HG03039 (cell line): ENCODE results near the gene RPS6KA2.

ENCODE experiments used
- ATAC-seq: cut with Tn5 transposase; IDR thresholded peaks from one replicate; pipeline ENCODE4 v1.9.1; 2021; ENCODE audit warnings: mild to moderate bottlenecking, moderate library complexity; ENCODE audit not compliant: unreplicated experiment

Gene RPS6KA2

DNA sequence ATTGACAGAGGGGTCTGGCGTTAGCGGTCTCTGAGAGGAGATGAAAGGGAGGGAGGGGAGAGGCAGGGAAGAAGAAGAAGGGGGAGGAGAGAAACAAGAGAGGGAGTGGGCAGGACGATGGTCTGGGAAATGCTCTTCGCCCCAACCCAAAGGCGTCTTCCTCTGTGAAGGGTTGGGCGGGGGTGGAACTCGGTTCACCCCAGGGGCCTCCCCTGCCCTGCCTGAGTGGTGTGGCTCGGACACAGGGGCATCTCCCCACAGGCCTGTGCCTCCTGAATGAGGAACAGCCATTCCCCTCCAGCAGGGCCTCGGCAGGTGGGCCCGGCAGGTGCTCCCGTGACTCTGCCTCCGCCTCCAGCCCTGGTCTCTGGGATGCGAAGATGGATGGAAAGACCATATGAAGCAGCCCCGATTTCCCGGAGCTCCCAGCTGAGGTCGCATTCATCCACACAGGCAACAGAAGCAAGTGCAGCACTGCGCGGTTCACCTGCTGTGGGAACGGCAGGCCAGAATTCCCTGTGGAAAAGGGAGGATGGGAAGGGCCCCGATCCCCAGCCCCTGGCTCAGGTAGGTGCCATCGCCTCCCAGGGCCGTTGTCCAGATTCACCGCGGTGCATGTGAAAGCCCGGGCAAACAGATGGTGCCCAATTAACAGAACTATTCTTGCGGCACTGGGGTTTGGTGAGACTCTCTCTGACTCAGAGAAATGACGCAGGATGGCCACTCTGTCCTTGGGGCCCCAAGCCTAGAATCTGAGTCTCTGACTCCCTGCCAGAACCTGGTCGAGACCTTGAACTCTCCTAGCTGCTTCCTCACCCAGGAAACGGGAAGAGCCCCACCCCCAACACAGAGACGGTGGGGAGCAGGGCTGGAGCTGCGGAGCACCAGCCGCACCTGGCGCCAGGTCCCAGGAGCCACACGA lies 29.4 kb upstream of the RPS6KA2 start:
- ATAC-seq: no peak

DNA sequence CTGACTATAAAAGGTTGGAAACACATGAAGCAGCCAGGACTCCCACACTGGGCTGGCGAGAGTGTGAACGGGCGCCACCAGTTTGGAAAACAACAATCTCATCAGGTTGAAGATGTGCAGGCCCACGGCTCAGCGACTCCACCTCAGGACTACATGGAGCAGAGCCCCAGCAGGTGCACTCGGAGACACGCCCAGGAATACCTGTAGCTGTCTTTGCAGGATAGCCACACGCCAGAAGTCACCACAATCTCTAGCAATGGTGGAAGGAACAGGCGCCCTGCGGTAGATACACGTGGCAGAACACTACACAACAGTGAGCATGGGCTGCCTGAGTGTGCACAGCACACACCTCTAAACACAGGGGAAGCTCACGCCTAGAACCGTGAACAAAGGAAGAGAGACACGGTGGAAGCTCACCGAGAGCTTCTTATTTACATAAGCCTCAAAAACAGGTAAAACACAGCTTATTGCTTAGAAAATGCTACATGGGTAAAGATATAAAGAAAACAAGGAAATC lies 28.7 kb upstream of the RPS6KA2 start:
- ATAC-seq: no peak

DNA sequence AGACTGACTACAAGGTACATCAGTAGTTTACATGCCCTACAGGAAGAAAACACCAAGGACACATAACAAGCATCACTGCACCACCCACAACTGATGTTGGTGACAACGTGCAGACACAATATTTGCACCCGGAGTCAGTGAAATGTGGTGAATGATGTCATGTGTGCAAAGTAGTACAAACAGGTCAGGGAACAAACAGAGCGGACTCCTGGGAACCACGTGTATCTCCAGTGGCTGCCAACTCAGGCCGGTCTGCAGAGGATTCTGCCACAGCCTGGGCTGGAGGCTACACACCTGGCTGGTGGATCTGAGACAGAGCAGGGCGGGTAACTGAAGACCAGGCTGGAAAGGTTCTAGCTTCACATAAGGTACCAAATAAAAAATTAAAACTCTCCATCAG lies 28.2 kb upstream of the RPS6KA2 start:
- no peak for ATAC-seq

DNA sequence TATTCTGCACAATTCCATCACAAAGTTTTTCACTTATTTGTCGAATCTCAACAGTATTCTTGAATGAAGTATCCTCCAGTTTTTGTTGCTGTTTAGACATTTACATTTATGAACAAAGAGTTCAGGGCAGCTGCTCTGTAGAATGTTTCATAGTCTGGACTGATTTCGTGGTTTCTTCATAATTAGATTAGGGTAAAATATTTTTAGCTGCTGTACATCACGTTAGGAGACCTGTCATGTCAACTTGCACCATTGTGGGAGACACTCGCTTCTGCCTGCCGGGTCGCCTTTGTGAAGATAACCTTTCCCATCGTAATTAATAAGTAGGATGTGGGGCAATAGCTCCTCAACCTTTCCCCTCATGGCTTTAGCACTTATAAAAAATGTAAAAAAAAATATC lies 27.5 kb upstream of the RPS6KA2 start:
- no peak for ATAC-seq

GRCh38 chr6:166653639-166653941 lies 26.5 kb upstream of the RPS6KA2 start:
- no peak for ATAC-seq

GRCh38 chr6:166650824-166651807 lies 24.1 kb upstream of the RPS6KA2 start:
- no peak for ATAC-seq

GRCh38 chr6:166650047-166650446 lies 23.0 kb upstream of the RPS6KA2 start:
- ATAC-seq: no peak

GRCh38 chr6:166648846-166649245 lies 21.8 kb upstream of the RPS6KA2 start:
- no peak for ATAC-seq

GRCh38 chr6:166647896-166648295 lies 20.8 kb upstream of the RPS6KA2 start:
- ATAC-seq: no peak

GRCh38 chr6:166646716-166647115 lies 19.7 kb upstream of the RPS6KA2 start:
- no peak for ATAC-seq

DNA sequence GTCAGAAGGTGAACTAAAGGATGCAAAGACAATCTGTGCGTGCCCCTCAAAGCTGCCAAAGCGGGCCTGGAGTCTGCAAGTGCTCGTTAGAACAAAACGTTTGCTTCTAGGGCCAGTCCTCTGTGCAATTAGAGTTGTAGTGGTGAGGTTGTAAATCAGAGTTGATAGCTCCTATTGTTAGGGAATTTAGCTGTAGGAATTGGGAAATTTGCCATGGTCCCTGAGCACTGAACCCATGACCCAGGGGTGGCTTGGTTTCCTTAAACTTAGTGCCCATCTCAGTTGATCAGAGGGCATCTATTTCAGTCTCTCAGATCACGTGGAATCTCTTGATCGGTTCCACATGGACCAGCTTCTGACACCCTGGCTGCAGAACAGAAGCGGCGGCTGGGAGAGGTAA lies 18.8 kb upstream of the RPS6KA2 start:
- no peak for ATAC-seq

- no peak for ATAC-seq
Observed at GRCh38 chr6:166644681-166645080, 17.6 kb upstream of the RPS6KA2 start.

DNA sequence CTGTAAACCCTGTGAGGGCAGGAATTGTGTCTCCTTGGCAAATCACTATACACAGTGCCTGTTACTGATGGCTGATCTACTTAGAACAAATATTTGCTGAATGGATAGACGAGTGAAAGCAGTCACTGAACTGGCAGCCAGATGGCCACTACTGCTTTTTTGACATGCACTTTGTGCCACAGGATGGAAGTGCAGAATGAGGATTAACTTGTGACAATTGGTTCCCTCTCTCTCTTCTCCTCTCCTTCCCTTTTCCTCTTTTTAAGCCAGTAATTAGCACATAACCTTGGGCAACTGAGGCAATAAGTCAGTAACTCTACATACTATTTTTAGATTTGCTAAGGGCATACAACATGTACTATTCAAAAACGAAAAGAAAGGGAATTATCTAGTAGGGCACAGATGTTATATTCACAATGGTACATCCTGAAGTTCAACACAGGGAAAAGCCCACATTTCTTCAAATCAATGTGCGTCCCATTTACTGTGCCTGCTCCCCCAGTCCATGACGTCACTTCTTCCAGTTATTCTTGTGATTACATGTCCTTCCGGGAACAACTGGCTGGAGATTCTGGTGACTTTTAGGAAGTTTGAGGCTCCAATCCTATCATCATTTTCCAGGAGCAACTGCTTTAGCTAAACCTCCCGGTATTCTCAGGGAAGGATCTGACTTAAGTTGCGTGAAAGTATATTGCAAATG lies 17.0 kb upstream of the RPS6KA2 start:
- no peak for ATAC-seq

- ATAC-seq: no peak
Observed at GRCh38 chr6:166642646-166643045, 15.6 kb upstream of the RPS6KA2 start.

GRCh38 chr6:166640342-166641043 lies 13.4 kb upstream of the RPS6KA2 start:
- ATAC-seq: peak; percentile 65

DNA sequence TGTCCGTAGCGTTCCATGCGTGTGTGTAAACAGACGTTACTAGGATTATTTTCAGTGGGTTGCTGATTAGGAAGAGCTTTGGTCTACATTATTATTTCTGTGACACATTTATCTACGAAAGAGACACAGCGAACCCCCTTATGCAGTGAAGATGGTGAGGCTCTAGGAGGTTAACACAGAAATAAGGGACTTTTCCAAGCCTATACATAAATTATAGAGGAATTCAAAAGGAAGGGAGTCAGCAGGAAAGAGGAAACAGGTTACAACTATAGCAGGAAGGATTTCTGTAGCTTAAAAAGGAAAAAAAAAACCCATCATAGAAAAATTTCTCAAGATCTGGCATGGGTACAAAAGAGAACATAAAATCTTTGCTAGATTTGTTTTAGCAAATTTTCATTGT lies 12.9 kb upstream of the RPS6KA2 start:
- no peak for ATAC-seq

DNA sequence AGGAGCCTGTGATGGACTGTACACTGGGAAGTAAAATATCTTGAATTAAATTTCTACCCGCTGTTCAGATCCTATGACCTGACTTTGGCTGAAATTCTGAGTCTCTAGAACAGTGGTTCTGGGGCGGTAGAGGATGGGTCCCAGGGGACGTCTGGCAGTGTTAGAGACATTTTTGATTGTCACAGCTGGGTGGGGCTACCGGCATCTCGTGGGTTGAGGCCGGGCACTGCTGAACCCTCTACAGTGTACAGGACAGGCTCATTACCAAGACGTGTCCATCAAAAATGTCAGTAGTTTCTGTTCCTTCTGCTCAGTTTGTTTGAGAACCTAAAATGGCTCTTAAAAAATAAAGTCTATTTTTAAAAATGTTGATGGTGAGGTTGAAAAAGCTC lies 11.5 kb upstream of the RPS6KA2 start:
- ATAC-seq: no peak

DNA sequence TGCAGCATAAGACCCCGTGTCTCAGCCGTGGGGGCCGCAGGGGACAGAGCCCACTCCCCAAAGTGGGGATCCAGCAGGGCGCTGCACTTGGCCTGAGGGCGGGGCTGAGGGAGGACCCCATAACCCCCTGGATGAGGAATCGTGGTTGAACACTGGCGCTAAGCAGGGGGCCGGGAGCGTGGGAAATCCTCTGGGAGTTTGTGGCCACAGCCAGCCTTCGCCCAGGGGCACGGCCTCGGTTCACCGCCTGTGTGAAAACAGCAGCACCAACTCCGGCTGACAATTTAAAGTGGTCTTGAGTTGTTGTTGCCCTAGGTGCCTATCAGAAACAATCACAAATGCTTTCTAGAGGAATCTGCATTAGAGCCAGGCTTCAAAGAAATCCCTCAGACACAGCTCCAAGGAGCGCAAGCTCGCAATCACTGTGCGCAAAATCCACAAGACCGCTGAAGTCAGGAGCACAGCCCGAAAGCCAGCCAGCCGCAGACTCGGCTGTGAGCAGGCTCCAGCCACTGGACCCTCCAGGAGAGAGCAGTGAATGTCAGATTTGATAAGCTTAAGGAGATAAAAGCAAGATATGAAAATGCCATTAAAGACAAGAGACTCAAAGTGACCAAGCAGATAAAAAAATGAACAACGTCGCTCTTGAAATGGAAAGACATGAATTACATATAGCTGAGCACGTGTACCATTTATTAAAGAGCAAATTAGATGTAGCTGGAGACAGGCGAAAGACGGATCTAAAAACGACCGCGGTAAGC lies 10.9 kb upstream of the RPS6KA2 start:
- no peak for ATAC-seq

GRCh38 chr6:166636934-166637333 lies 9.9 kb upstream of the RPS6KA2 start:
- ATAC-seq: no peak
